ENCODE data around the gene SH3GL1. TPM values are rescaled to one million over a fixed set of nuclear protein-coding genes. Genes with fewer than 3 reads are reported as not detected.

The SH3GL1 gene
- total RNA-seq, 1 donor from 2014 or later = 101 TPM

- Mint-ChIP-seq H3K36me3 (ENCODE audit: low read depth, unreplicated experiment) (peaks cover 11% of the 10 kb centered on the region), H3K4me3 (ENCODE audit: unreplicated experiment) (no peak overlapping the region), H3K27ac (ENCODE audit: unreplicated experiment) (no peak overlapping the region), H3K4me1 (ENCODE audit: low read depth, unreplicated experiment) (no peaks in the 10 kb centered on the region), H3K9me3 (ENCODE audit: unreplicated experiment) (no peaks in the 10 kb centered on the region), H3K27me3 (ENCODE audit: low read depth, unreplicated experiment) (no peaks in the 10 kb centered on the region)
- Histone ChIP-seq H3K4me2 (ENCODE audit: low read length) (no peak overlapping the region), H3K4me3 (ENCODE audit: insufficient read depth, low read depth, low read length) (no peak overlapping the region), H3K27ac (ENCODE audit: low read depth, low read length) (no peak overlapping the region), H3K27me3 (ENCODE audit: insufficient read depth, low read length) (no peaks in the 10 kb centered on the region), H3K9me3 (ENCODE audit: insufficient read depth, low read depth, low read length) (no peaks in the 10 kb centered on the region), H3K4me1 (ENCODE audit: insufficient read depth, low read length) (no peaks in the 10 kb centered on the region), H2AFZ (ENCODE audit: low read depth, low read length) (no peak overlapping the region), H3K79me2 (ENCODE audit: insufficient read depth, low read length) (peaks cover 4% of the 10 kb centered on the region), H3K9ac (ENCODE audit: low read length) (no peak overlapping the region), H4K20me1 (ENCODE audit: insufficient read depth, low read length) (peaks cover 40% of the 10 kb centered on the region), H3K36me3 (ENCODE audit: insufficient read depth, low read length) (peaks cover 12% of the 10 kb centered on the region)
- FAIRE-seq = no peak
- no peak for DNase-seq (ENCODE audit: low read depth)
- no peak for TF ChIP-seq CTCF (IDR thresholded peaks at IDR 0.05; ENCODE audit: insufficient read depth, low read depth, low read length)
- TF ChIP-seq EZH2 (IDR thresholded peaks at IDR 0.05; ENCODE audit: insufficient read depth, low read length) = no peak
Measured at GRCh38 chr19:4447327-4448146, 47.2 kb upstream of the SH3GL1 start.

- no peaks in the 10 kb centered on the region for H3K9me3 Mint-ChIP-seq (ENCODE audit: unreplicated experiment)
- H3K4me2 ChIP-seq (ENCODE audit: low read length) = no peak overlapping the region
- H3K4me1 ChIP-seq (ENCODE audit: insufficient read depth, low read length) = no peaks in the 10 kb centered on the region
- peaks cover 4% of the 10 kb centered on the region for H3K79me2 ChIP-seq (ENCODE audit: insufficient read depth, low read length)
- no peak for DNase-seq (ENCODE audit: low read depth)
- no peak for TF ChIP-seq CTCF (IDR thresholded peaks at IDR 0.05; ENCODE audit: insufficient read depth, low read depth, low read length)
- no peak for TF ChIP-seq EZH2 (IDR thresholded peaks at IDR 0.05; ENCODE audit: insufficient read depth, low read length)
- no peak overlapping the region for H3K4me3 Mint-ChIP-seq (ENCODE audit: unreplicated experiment)
- H3K27me3 Mint-ChIP-seq (ENCODE audit: low read depth, unreplicated experiment) = no peaks in the 10 kb centered on the region
- no peaks in the 10 kb centered on the region for H3K9me3 ChIP-seq (ENCODE audit: insufficient read depth, low read depth, low read length)
- no peak overlapping the region for H3K27ac Mint-ChIP-seq (ENCODE audit: unreplicated experiment)
- no peak overlapping the region for H3K27ac ChIP-seq (ENCODE audit: low read depth, low read length)
- H3K36me3 Mint-ChIP-seq (ENCODE audit: low read depth, unreplicated experiment) = peaks cover 11% of the 10 kb centered on the region
- no peak overlapping the region for H2AFZ ChIP-seq (ENCODE audit: low read depth, low read length)
- peaks cover 38% of the 10 kb centered on the region for H4K20me1 ChIP-seq (ENCODE audit: insufficient read depth, low read length)
- FAIRE-seq = no peak
- H3K27me3 ChIP-seq (ENCODE audit: insufficient read depth, low read length) = no peaks in the 10 kb centered on the region
- H3K4me1 Mint-ChIP-seq (ENCODE audit: low read depth, unreplicated experiment) = no peaks in the 10 kb centered on the region
- H3K36me3 ChIP-seq (ENCODE audit: insufficient read depth, low read length) = peaks cover 12% of the 10 kb centered on the region
- H3K4me3 ChIP-seq (ENCODE audit: insufficient read depth, low read depth, low read length) = no peak overlapping the region
- no peak overlapping the region for H3K9ac ChIP-seq (ENCODE audit: low read length)
Measured at GRCh38 chr19:4446704-4447200, 46.4 kb upstream of the SH3GL1 start.
